Measurements from ENCODE around the gene OSBP2.

The OSBP2 gene

GRCh38 chr22:30879415-30879797 is 184.7 kb downstream of the OSBP2 start:
- Histone ChIP-seq H3K4me2 (ENCODE audit: low read length) (no peak overlapping the region), H2AFZ (ENCODE audit: low read length) (no peak overlapping the region), H3K27ac (ENCODE audit: low read depth, low read length, poor library complexity, severe bottlenecking) (no peak overlapping the region)

GRCh38 chr22:30880181-30880601 is 185.5 kb downstream of the OSBP2 start:
- no peaks in the 10 kb centered on the region for H3K36me3 ChIP-seq (ENCODE audit: insufficient read depth, low read length)
- TF ChIP-seq EZH2 (IDR thresholded peaks at IDR 0.05; ENCODE audit: borderline replicate concordance, low read length) (no peak), CTCF (IDR thresholded peaks at IDR 0.05; ENCODE audit: low read length) (no peak)
- no peak overlapping the region for H3K9ac ChIP-seq (ENCODE audit: low read length)
- H3K4me1 ChIP-seq (ENCODE audit: insufficient read depth, low read length, severe bottlenecking): no peaks in the 10 kb centered on the region
- no peaks in the 10 kb centered on the region for H3K9me3 ChIP-seq (ENCODE audit: low read length)
- no peaks in the 10 kb centered on the region for H4K20me1 ChIP-seq (ENCODE audit: insufficient read depth, low read length)
- no peak overlapping the region for H3K4me2 ChIP-seq (ENCODE audit: low read length)
- no peaks in the 10 kb centered on the region for H3K79me2 ChIP-seq (ENCODE audit: insufficient read depth, low read length)
- no peaks in the 10 kb centered on the region for H3F3A ChIP-seq (ENCODE audit: insufficient read depth, low read length)
- H3K27me3 ChIP-seq (ENCODE audit: insufficient read depth, low read length): peaks cover 5% of the 10 kb centered on the region; the same call in 1 of the 2 replicates
- no peak overlapping the region for H3K4me3 ChIP-seq (ENCODE audit: low read depth, low read length, poor library complexity, severe bottlenecking)
- H3K27ac ChIP-seq (ENCODE audit: low read depth, low read length, poor library complexity, severe bottlenecking): no peak overlapping the region
- H3K9me2 ChIP-seq (ENCODE audit: low read depth, low read length): no peaks in the 10 kb centered on the region
- no peak overlapping the region for H2AFZ ChIP-seq (ENCODE audit: low read length)

More at GRCh38 chr22:30879415-30879797, 184.7 kb downstream of the OSBP2 start:
- Histone ChIP-seq H3K4me1 (ENCODE audit: insufficient read depth, low read length, severe bottlenecking) (no peaks in the 10 kb centered on the region), H3K79me2 (ENCODE audit: insufficient read depth, low read length) (no peaks in the 10 kb centered on the region), H3K9ac (ENCODE audit: low read length) (no peak overlapping the region), H3F3A (ENCODE audit: insufficient read depth, low read length) (no peaks in the 10 kb centered on the region), H3K9me3 (ENCODE audit: low read length) (no peaks in the 10 kb centered on the region), H3K27me3 (ENCODE audit: insufficient read depth, low read length) (peaks cover 5% of the 10 kb centered on the region; the same call in 1 of the 2 replicates), H3K9me2 (ENCODE audit: low read depth, low read length) (no peaks in the 10 kb centered on the region), H4K20me1 (ENCODE audit: insufficient read depth, low read length) (no peaks in the 10 kb centered on the region), H3K4me3 (ENCODE audit: low read depth, low read length, poor library complexity, severe bottlenecking) (no peak overlapping the region), H3K36me3 (ENCODE audit: insufficient read depth, low read length) (no peaks in the 10 kb centered on the region)
- TF ChIP-seq EZH2 (IDR thresholded peaks at IDR 0.05; ENCODE audit: borderline replicate concordance, low read length) (no peak), CTCF (IDR thresholded peaks at IDR 0.05; ENCODE audit: low read length) (no peak)

GRCh38 chr22:30880847-30881246 is 186.2 kb downstream of the OSBP2 start:
- H3K27ac ChIP-seq (ENCODE audit: low read depth, low read length, poor library complexity, severe bottlenecking): no peak overlapping the region

More at GRCh38 chr22:30880847-30881246, 186.2 kb downstream of the OSBP2 start:
- H2AFZ ChIP-seq (ENCODE audit: low read length): no peak overlapping the region
- no peaks in the 10 kb centered on the region for H4K20me1 ChIP-seq (ENCODE audit: insufficient read depth, low read length)
- no peaks in the 10 kb centered on the region for H3K36me3 ChIP-seq (ENCODE audit: insufficient read depth, low read length)
- H3K9me2 ChIP-seq (ENCODE audit: low read depth, low read length): no peaks in the 10 kb centered on the region
- H3K79me2 ChIP-seq (ENCODE audit: insufficient read depth, low read length): no peaks in the 10 kb centered on the region
- peaks cover 5% of the 10 kb centered on the region; the same call in 1 of the 2 replicates for H3K27me3 ChIP-seq (ENCODE audit: insufficient read depth, low read length)
- no peaks in the 10 kb centered on the region for H3F3A ChIP-seq (ENCODE audit: insufficient read depth, low read length)
- H3K9ac ChIP-seq (ENCODE audit: low read length): no peak overlapping the region
- no peak overlapping the region for H3K4me2 ChIP-seq (ENCODE audit: low read length)
- TF ChIP-seq CTCF (IDR thresholded peaks at IDR 0.05; ENCODE audit: low read length) (no peak), EZH2 (IDR thresholded peaks at IDR 0.05; ENCODE audit: borderline replicate concordance, low read length) (no peak)
- no peaks in the 10 kb centered on the region for H3K9me3 ChIP-seq (ENCODE audit: low read length)
- H3K4me3 ChIP-seq (ENCODE audit: low read depth, low read length, poor library complexity, severe bottlenecking): no peak overlapping the region
- H3K4me1 ChIP-seq (ENCODE audit: insufficient read depth, low read length, severe bottlenecking): no peaks in the 10 kb centered on the region

Data from OCI-LY1 (cell line).